Keratinocyte (primary cell): ENCODE data around the gene MAPK8. TPM values are rescaled to one million over a fixed set of nuclear protein-coding genes. Genes with fewer than 3 reads are reported as not detected.

Experiments
- DNase-seq: peaks from one replicate; pipeline ENCODE4 v3.0.0-alpha.2; 2011; ENCODE audit warnings: low read depth, missing footprints, low spot score
- FAIRE-seq: peaks from 2 replicates; lab custom pipeline; 2011; peaks lifted over from hg19 to GRCh38; lab: Jason Lieb, UNC
- H2AFZ ChIP-seq: 2 replicates; pipeline ENCODE4 v1.6.0; 2012; ENCODE audit warnings: low read length, control low read depth, inconsistent platforms; ENCODE audit not compliant: control insufficient read depth
- H3K27ac ChIP-seq: 2 replicates; pipeline ENCODE4 v1.5.1; 2011; ENCODE audit warnings: low read length; ENCODE audit not compliant: control insufficient read depth, insufficient read depth
- H3K27me3 ChIP-seq: 3 replicates; pipeline ENCODE4 v1.6.0; 2011; ENCODE audit warnings: low read length; ENCODE audit not compliant: control insufficient read depth, insufficient read depth; ENCODE audit errors: extremely low read depth
- H3K36me3 ChIP-seq, 2 experiments: 2 replicates in 1 of 2; 3 replicates in 1 of 2; pipeline ENCODE4 v1.5.1; 2011; ENCODE audit warnings: low read length in 2 of 2, mild to moderate bottlenecking in 1 of 2; ENCODE audit not compliant: control insufficient read depth in 2 of 2, insufficient read depth in 2 of 2; ENCODE audit errors: extremely low read depth in 1 of 2
- H3K4me1 ChIP-seq: 3 replicates; pipeline ENCODE4 v1.5.1; 2011; ENCODE audit warnings: low read length; ENCODE audit not compliant: control insufficient read depth, insufficient read depth; ENCODE audit errors: extremely low read depth
- H3K4me2 ChIP-seq: 3 replicates; pipeline ENCODE4 v1.6.0; 2011; ENCODE audit warnings: low read depth, low read length; ENCODE audit not compliant: control insufficient read depth, insufficient read depth; ENCODE audit errors: extremely low read depth
- H3K4me3 ChIP-seq, 3 experiments: fragments of 200-600 bp in 1 of 3; sonication (generic) in 1 of 3; 2 replicates in 2 of 3; 3 replicates in 1 of 3; pipeline ENCODE4 v1.5.1; 2011 to 2016; ENCODE audit warnings: low read length in 3 of 3, mild to moderate bottlenecking in 3 of 3, control low read depth in 2 of 3, inconsistent platforms in 1 of 3, low read depth in 1 of 3, mixed read lengths in 1 of 3, mixed run types in 1 of 3, moderate library complexity in 1 of 3; ENCODE audit not compliant: control insufficient read depth in 2 of 3, insufficient read depth in 2 of 3; ENCODE audit errors: extremely low read depth in 1 of 3
- H3K79me2 ChIP-seq: 2 replicates; pipeline ENCODE4 v1.6.0; 2012; ENCODE audit warnings: low read length; ENCODE audit not compliant: control insufficient read depth, insufficient read depth
- H3K9ac ChIP-seq: 3 replicates; pipeline ENCODE4 v1.6.0; 2011; ENCODE audit warnings: low read length; ENCODE audit not compliant: control insufficient read depth, insufficient read depth; ENCODE audit errors: extremely low read depth
- H3K9me1 ChIP-seq: 3 replicates; pipeline ENCODE4 v1.6.0; 2011; ENCODE audit warnings: low read length; ENCODE audit not compliant: control insufficient read depth, insufficient read depth; ENCODE audit errors: extremely low read depth
- H3K9me3 ChIP-seq: 2 replicates; pipeline ENCODE4 v1.5.1; 2012; ENCODE audit warnings: low read depth, low read length; ENCODE audit not compliant: control insufficient read depth
- H4K20me1 ChIP-seq: 3 replicates; pipeline ENCODE4 v1.6.0; 2011; ENCODE audit warnings: low read length; ENCODE audit not compliant: control insufficient read depth, insufficient read depth; ENCODE audit errors: extremely low read depth
- EZH2 ChIP-seq: IDR thresholded peaks from one replicate; pipeline ENCODE4 v1.6.1; 2012; ENCODE audit warnings: inconsistent platforms, mild to moderate bottlenecking, low read length, moderate library complexity
- dilution Hi-C: fragments of 300-500 bp; cut with MboI; formaldehyde crosslinking; loops from one replicate; pipeline ENCODE4 v1.7.0; 2020; ENCODE audit warnings: low sequenced_read_pairs; ENCODE audit not compliant: extremely low pct_ligation_motif_present
- polyA plus RNA-seq, 5 experiments: library from polyadenylated mRNA; depleted of rRNA in 3 of 5; stranded (reverse) in 3 of 5; stranded (forward) in 1 of 5; unstranded in 1 of 5; fragments of >200 nt; gene quantifications; 1 replicate in 1 of 5; 2 replicates in 3 of 5; 3 replicates in 1 of 5; pipeline versions ENCODE4 v1.2.1 to v1.2.3, GENCODE V29; 2011 to 2012; ENCODE audit warnings: missing spikeins in 2 of 5, low read depth in 1 of 5, low replicate concordance in 1 of 5
- TF ChIP-seq, protein P1 (sequence below), 3 experiments: IDR thresholded peaks in 1 of 3; conservative IDR thresholded peaks in 1 of 3; optimal IDR thresholded peaks in 1 of 3; 2 replicates in 2 of 3; 3 replicates in 1 of 3; pipeline versions ENCODE3 to v1.5.1; 2011; ENCODE audit warnings: low read length in 3 of 3, mild to moderate bottlenecking in 3 of 3, moderate library complexity in 2 of 3, control low read depth in 1 of 3, inconsistent platforms in 1 of 3; ENCODE audit not compliant: insufficient read depth in 2 of 3; ENCODE audit errors: extremely low read depth in 1 of 3

MAPK8 gene
- polyA plus RNA-seq, 1 donor (not counting 4 experiments of a cell fraction or from before 2014, with no cell fraction given) = 39.8 TPM

DNA sequence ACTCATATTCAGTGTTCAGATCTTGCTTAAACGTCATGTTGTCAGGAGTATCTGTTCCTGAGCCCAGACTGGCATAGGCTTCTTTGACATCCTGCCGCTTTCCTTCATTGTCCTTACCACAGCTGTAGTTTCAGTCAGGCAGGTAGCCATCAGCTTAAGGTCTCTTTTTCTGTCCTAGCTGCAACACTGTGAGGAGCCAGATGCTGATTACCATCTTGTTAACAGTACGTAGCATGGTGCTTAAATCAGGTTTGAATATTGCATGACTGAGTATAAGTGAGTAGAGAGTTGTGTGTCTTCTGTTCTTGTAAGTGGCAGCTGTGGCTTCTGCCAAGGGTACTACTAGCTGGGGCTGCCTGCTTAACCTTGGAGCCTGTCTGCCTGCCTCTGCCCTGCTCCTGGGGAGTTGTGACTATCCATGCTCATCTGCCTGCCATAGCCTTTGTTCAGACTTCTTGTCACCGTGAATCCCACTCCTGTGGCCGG, 92.6 kb downstream of the MAPK8 start:
- Histone ChIP-seq H3K4me2 (no peak overlapping the region), H3K79me2 (no peaks in the 10 kb centered on the region), H2AFZ (no peak overlapping the region), H3K9me3 (no peaks in the 10 kb centered on the region), H3K4me1 (peaks cover 21% of the 10 kb centered on the region), H3K27me3 (no peaks in the 10 kb centered on the region), H3K36me3 (no peaks in the 10 kb centered on the region), H4K20me1 (no peaks in the 10 kb centered on the region), H3K27ac (no peak overlapping the region), H3K9ac (no peak overlapping the region), H3K9me1 (no peaks in the 10 kb centered on the region), H3K4me3 (no peak overlapping the region)
- FAIRE-seq = peak; percentile 29
- no peak for TF ChIP-seq EZH2
- TF ChIP-seq, protein P1, sequence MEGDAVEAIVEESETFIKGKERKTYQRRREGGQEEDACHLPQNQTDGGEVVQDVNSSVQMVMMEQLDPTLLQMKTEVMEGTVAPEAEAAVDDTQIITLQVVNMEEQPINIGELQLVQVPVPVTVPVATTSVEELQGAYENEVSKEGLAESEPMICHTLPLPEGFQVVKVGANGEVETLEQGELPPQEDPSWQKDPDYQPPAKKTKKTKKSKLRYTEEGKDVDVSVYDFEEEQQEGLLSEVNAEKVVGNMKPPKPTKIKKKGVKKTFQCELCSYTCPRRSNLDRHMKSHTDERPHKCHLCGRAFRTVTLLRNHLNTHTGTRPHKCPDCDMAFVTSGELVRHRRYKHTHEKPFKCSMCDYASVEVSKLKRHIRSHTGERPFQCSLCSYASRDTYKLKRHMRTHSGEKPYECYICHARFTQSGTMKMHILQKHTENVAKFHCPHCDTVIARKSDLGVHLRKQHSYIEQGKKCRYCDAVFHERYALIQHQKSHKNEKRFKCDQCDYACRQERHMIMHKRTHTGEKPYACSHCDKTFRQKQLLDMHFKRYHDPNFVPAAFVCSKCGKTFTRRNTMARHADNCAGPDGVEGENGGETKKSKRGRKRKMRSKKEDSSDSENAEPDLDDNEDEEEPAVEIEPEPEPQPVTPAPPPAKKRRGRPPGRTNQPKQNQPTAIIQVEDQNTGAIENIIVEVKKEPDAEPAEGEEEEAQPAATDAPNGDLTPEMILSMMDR (optimal IDR thresholded peaks at IDR 0.05 in 1 of 3, IDR thresholded peaks at IDR 0.05 in 1 of 3, conservative IDR thresholded peaks at IDR 0.05 in 1 of 3; ENCODE audit: extremely low read depth in 1 of 3, insufficient read depth in 2 of 3, low read length in 3 of 3) = no peak
- dilution Hi-C loops = no loop called here
- DNase-seq = no peak

DNA sequence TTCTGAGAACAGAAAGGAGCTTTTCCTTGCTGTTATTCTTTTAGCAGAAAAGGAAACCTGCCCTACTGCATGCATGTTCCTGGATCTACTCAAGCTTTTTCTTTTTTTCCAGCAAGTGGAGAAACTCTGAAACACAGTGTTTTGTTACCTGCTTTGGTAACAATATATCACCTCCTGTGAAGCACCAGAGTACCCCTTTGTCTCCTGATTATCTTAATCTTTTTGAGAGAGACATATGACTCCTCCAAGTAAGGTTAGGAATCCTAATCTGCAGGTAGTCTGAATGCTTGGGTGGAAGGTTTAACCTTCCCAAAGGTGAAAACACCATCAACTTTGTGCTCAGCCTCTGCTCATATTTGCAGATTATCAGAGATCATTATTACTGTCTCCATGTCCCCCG, 93.1 kb downstream of the MAPK8 start:
- no peak overlapping the region for H3K4me3 ChIP-seq
- H3K9me3 ChIP-seq = no peaks in the 10 kb centered on the region
- H3K9me1 ChIP-seq = no peaks in the 10 kb centered on the region
- H3K4me2 ChIP-seq = peak overlapping the region; percentile 42
- FAIRE-seq = peak; percentile 9
- no peaks in the 10 kb centered on the region for H3K79me2 ChIP-seq
- DNase-seq = no peak
- no peaks in the 10 kb centered on the region for H3K36me3 ChIP-seq
- dilution Hi-C loops = no loop called here
- no peaks in the 10 kb centered on the region for H4K20me1 ChIP-seq
- no peak overlapping the region for H3K9ac ChIP-seq
- no peak for TF ChIP-seq EZH2
- TF ChIP-seq, protein P1 (optimal IDR thresholded peaks at IDR 0.05 in 1 of 3, IDR thresholded peaks at IDR 0.05 in 1 of 3, conservative IDR thresholded peaks at IDR 0.05 in 1 of 3; ENCODE audit: extremely low read depth in 1 of 3, insufficient read depth in 2 of 3, low read length in 3 of 3) = no peak
- H3K27ac ChIP-seq = no peak overlapping the region
- H2AFZ ChIP-seq = no peak overlapping the region
- H3K4me1 ChIP-seq = peaks cover 21% of the 10 kb centered on the region
- H3K27me3 ChIP-seq = no peaks in the 10 kb centered on the region
